Stomach (tissue), 9 donors: Measurements from ENCODE around the gene TRAF1. TPM values are rescaled to one million over a fixed set of nuclear protein-coding genes. Genes with fewer than 3 reads are reported as not detected.

Source experiments
- DNase-seq, 2 donors: peaks; one replicate each; pipeline versions ENCODE4 v3.0.0 to v3.0.0-alpha.2; 2013 to 2019
- H3K27ac ChIP-seq, 5 donors: fragments of 200-600 bp in 4 of 5; sonication (generic) in 4 of 5; one replicate each; pipeline ENCODE4 v1.5.1; 2013 to 2019; ENCODE audit warnings: mild to moderate bottlenecking in 1 of 5, moderate library complexity in 1 of 5
- H3K27me3 ChIP-seq, 3 donors: fragments of 200-600 bp; sonication (generic); one replicate each; pipeline ENCODE4 v1.5.1; 2017 to 2019; ENCODE audit warnings: mixed run types in 1 of 3
- H3K36me3 ChIP-seq, 4 donors: fragments of 200-600 bp; sonication (generic); 1 replicate in 3 of 4; 2 replicates in 1 of 4; pipeline ENCODE4 v1.5.1; 2016 to 2019
- H3K4me1 ChIP-seq, 4 donors: fragments of 200-600 bp; sonication (generic); one replicate each; pipeline ENCODE4 v1.5.1; 2016 to 2019
- H3K4me3 ChIP-seq, 4 donors: fragments of 200-600 bp; sonication (generic) in 3 of 4; one replicate each; pipeline ENCODE4 v1.5.1; 2016 to 2019; ENCODE audit warnings: mild to moderate bottlenecking in 1 of 4
- H3K9me3 ChIP-seq, 4 donors: fragments of 200-600 bp; sonication (generic); one replicate each; pipeline ENCODE4 v1.5.1; 2016 to 2019
- EP300 ChIP-seq: sonication (generic); formaldehyde crosslinking; IDR thresholded peaks from one replicate; pipeline ENCODE4 v1.6.1; 2017; ENCODE audit warnings: antibody characterized with exemption
- POLR2A ChIP-seq, 4 donors: fragments of 450-650 bp; IDR thresholded peaks; one replicate each; pipeline ENCODE4 v1.6.1; 2016; ENCODE audit warnings: antibody characterized with exemption in 4 of 4, control low read depth in 2 of 4, mild to moderate bottlenecking in 1 of 4, moderate library complexity in 1 of 4
- POLR2AphosphoS5 ChIP-seq, 3 donors: sonication (generic); formaldehyde crosslinking; IDR thresholded peaks; one replicate each; pipeline ENCODE4 v1.6.1; 2016; ENCODE audit warnings: antibody characterized with exemption in 3 of 3
- WGBS, 5 donors: extraction: QIAGEN DNeasy Blood & Tissue Kit in 3 of 5; methylation state at CpG; one replicate each; pipeline versions ENCODE4 v1.1.5 to v1.1.7; 2013 to 2018; 5-methylcytosine and 5-hydroxymethylcytosine counted together
- intact Hi-C: fragments of 100-400 bp; cut with DNase I; formaldehyde crosslinking; loops from one replicate; pipeline ENCODE4 v1.15.1; 2023; ENCODE audit warnings: low total_unique reads
- polyA plus RNA-seq, 3 donors: library from polyadenylated mRNA; stranded (reverse); fragments of 200-250 nt; gene quantifications; one replicate each; pipeline ENCODE4 v1.2.3, GENCODE V29; 2013
- total RNA-seq, 5 donors: library from RNA; depleted of rRNA; stranded (reverse); fragments of >200 nt; gene quantifications; one replicate each; pipeline versions ENCODE4 v1.1.0 to v1.2.3, GENCODE V29; 2014 to 2016
- TF ChIP-seq, protein P1 (sequence below), 7 experiments: fragments of 450-650 bp in 4 of 7; fragments of 200-600 bp in 3 of 7; sonication (generic) in 3 of 7; IDR thresholded peaks; one replicate each; pipeline ENCODE4 v1.5.1; 2016 to 2019; ENCODE audit warnings: antibody characterized with exemption in 7 of 7, control low read depth in 2 of 7, mild to moderate bottlenecking in 1 of 7
- donor health status: healthy with polysubstance abuse.
- donor health status: Bipolar disorder and iron deficiency.
- donor health status: healthy.

The TRAF1 gene
- total and polyA plus RNA-seq, 8 donors: 0.58 to 10.3 (median 3.2) TPM

DNA sequence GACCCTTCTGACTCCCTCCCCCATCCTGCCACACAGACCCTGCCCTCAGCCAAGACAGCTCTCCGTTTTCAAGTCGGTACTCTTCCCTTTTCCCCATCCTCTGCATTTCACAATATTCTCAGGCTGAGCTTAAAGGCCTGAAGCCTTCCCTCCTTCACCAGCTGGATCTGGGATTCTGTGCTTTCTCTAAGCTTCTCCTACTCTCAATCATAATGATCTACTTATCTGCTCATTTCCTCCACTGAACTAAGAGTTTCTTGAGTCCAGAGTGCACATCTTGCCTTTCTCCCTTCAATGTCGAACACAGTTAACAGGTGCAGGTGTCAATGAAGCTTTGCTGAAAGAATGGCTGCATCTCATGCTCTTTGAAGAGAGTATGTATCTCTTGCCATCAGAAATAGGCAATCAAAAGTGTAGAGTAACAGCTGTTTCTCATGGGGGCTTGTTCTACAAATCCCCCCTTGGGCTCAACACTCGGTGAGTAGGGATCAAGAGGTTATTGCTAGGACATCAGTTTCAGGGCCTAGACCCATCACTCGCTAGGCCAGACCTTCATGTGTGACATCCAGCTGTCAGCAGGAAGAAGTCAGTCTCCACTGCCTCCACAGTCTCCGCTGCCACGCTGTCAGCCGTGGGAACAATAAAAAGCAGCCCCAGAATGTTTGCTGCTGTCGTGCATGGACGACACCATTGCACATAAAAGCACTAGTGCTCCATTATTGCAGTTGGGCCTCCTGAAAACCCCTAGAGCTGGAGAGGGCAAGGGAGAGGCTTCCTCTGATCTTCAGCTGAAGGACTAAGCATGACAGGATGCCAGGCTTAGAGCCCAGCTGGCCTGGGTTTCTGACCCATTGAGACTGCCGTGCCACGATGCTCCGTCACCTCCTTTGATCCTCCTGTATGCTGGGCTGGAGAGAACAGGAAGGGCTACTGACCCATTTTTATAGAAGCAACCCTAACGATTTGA is 23.7 kb downstream of the TRAF1 start:
- Histone ChIP-seq H3K27ac (peak overlapping the region in 2 of 5 donors; percentile 20 to 51), H3K27me3 (no peaks in the 10 kb centered on the region), H3K4me1 (no peaks in the 10 kb centered on the region), H3K9me3 (no peaks in the 10 kb centered on the region), H3K36me3 (peaks cover 0 to 28% (median 14%) of the 10 kb centered on the region in 4 donors), H3K4me3 (no peak overlapping the region)
- DNase-seq: no peak
- TF ChIP-seq, protein P1, sequence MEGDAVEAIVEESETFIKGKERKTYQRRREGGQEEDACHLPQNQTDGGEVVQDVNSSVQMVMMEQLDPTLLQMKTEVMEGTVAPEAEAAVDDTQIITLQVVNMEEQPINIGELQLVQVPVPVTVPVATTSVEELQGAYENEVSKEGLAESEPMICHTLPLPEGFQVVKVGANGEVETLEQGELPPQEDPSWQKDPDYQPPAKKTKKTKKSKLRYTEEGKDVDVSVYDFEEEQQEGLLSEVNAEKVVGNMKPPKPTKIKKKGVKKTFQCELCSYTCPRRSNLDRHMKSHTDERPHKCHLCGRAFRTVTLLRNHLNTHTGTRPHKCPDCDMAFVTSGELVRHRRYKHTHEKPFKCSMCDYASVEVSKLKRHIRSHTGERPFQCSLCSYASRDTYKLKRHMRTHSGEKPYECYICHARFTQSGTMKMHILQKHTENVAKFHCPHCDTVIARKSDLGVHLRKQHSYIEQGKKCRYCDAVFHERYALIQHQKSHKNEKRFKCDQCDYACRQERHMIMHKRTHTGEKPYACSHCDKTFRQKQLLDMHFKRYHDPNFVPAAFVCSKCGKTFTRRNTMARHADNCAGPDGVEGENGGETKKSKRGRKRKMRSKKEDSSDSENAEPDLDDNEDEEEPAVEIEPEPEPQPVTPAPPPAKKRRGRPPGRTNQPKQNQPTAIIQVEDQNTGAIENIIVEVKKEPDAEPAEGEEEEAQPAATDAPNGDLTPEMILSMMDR (IDR thresholded peaks at IDR 0.05): no peak
- TF ChIP-seq POLR2AphosphoS5 (IDR thresholded peaks at IDR 0.05): no peak
- TF ChIP-seq EP300: no peak
- TF ChIP-seq POLR2A (IDR thresholded peaks at IDR 0.05): no peak
- intact Hi-C loops: no loop called here
- 79 to 84% (median 81%) methylated on average over 14 of the region's 14 CpGs for WGBS, 5 donors

DNA sequence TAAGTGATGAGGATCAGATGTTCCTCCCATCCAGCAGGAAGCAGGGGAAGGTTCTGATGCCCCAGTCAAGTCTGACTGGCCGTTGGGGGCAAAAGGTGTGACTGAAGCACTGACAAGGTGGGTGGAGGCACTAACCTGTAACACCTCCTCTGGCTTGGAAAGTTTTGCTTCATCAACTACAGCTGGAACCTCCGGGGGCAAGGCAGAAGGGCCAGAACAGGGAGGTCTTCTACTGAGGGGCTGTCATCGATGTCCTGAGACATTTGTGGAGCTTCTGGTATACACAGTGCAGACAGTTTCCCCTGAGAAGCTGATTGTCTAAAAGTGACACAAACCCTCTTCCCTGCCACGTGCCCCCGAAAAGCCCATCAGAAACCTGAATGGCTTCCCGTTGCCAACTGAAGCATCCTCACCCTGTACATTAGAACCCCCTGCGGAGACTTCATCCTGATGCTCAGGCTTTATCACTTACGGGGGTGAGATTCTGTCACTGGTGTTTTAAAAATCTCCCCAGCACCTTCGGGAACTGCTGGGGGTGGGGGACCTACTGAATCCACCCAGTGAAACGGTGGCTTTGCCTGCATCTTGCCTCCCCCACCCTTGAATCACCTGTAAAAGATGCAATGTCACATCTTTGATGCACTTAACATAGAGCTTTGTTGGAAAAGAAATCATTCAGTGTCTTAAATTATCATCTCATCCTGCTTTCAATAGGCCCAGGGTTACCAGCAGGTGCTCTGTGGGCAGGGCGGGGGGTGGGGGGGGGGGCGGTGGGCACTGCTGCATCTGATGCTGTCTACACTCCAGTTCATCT is 24.6 kb downstream of the TRAF1 start:
- DNase-seq: no peak
- H3K27me3 ChIP-seq: no peaks in the 10 kb centered on the region
- no peak overlapping the region for H3K27ac ChIP-seq
- intact Hi-C loops: no loop called here
- TF ChIP-seq EP300 (no peak), POLR2AphosphoS5 (IDR thresholded peaks at IDR 0.05) (no peak), POLR2A (IDR thresholded peaks at IDR 0.05) (no peak)
- TF ChIP-seq, protein P1 (IDR thresholded peaks at IDR 0.05): no peak
- peaks cover 3 to 6% (median 4%) of the 10 kb centered on the region in 4 donors for H3K4me1 ChIP-seq
- WGBS, 5 donors: 77 to 86% (median 81%) methylated on average over 9 to 12 of the region's 12 CpGs
- H3K4me3 ChIP-seq: no peak overlapping the region
- no peaks in the 10 kb centered on the region for H3K9me3 ChIP-seq
- peaks cover 0 to 19% (median 14%) of the 10 kb centered on the region in 4 donors for H3K36me3 ChIP-seq

DNA sequence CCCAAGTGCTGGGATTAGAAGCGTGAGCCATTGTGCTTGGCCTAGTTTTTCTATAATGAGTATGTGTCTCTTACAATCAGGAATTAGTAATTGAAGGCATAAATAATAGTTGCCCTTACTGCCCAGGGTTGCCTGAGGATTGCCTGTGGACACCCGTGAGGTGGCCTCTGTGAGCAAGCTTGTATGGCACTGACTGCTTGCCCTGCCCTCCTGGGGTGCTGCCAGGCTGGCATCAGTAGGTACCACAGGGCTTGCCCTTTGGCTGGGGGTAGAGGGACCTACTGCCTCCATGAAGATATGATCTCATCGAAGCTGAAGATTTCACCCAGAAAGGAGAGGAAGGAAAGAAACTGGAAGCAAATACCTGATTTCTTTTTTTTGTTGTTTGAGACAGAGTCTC is 25.8 kb downstream of the TRAF1 start:
- no peak for DNase-seq
- intact Hi-C loops: no loop called here
- Histone ChIP-seq H3K27ac (no peak overlapping the region), H3K36me3 (peaks cover 0 to 17% (median 14%) of the 10 kb centered on the region in 4 donors), H3K9me3 (no peaks in the 10 kb centered on the region), H3K4me3 (no peak overlapping the region), H3K27me3 (no peaks in the 10 kb centered on the region), H3K4me1 (peaks cover 6 to 9% (median 7%) of the 10 kb centered on the region in 4 donors)
- TF ChIP-seq, protein P1 (IDR thresholded peaks at IDR 0.05): no peak
- no peak for TF ChIP-seq POLR2A (IDR thresholded peaks at IDR 0.05)
- TF ChIP-seq EP300: no peak
- TF ChIP-seq POLR2AphosphoS5 (IDR thresholded peaks at IDR 0.05): no peak
- 80 to 88% (median 85%) methylated on average over 3 of the region's 3 CpGs for WGBS, 5 donors

DNA sequence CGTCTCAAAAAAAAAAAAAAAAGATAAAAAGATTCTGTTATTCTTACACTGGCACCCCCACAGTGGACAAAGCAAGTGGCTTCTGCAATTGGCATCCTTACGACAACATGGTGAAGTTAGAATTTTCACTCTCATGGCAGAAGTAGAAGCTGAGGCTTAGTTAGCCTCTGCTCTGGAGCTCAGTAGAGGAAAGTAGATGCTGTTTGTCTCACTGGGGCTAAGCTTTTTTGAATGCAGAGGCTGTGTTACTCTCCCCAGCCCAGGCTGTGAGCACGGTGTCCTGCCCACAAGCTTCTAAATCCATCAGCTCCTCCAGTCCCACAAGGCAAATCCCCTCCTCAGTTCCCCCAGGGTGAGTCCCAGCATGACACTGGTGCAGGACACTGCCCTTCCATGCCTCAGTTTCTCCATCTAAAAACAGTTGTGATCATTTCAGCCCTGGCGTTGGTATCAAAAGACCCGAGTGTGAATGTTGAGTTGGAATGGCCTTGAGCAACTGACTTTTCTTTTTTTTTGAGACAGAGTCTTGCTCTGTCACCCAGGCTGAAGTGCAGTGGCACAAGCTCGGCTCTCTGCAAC is 27.0 kb downstream of the TRAF1 start:
- peaks cover 0 to 10% (median 8%) of the 10 kb centered on the region in 4 donors for H3K36me3 ChIP-seq
- no peaks in the 10 kb centered on the region for H3K27me3 ChIP-seq
- no peak for DNase-seq
- H3K4me1 ChIP-seq: peaks cover 6 to 16% (median 15%) of the 10 kb centered on the region in 4 donors
- 81 to 92% (median 88%) methylated on average over 5 to 6 of the region's 6 CpGs for WGBS, 5 donors
- no peak overlapping the region for H3K4me3 ChIP-seq
- no peaks in the 10 kb centered on the region for H3K9me3 ChIP-seq
- intact Hi-C loops: no loop called here
- no peak overlapping the region for H3K27ac ChIP-seq
- TF ChIP-seq POLR2A (IDR thresholded peaks at IDR 0.05): no peak
- no peak for TF ChIP-seq POLR2AphosphoS5 (IDR thresholded peaks at IDR 0.05)
- TF ChIP-seq EP300: no peak
- TF ChIP-seq, protein P1 (IDR thresholded peaks at IDR 0.05): no peak
